HepG2 (cell line): ENCODE measurements around the gene MAMDC2. TPM values are rescaled to one million over a fixed set of nuclear protein-coding genes. Genes with fewer than 3 reads are reported as not detected.

Experiments used
- ETV5 ChIP-seq: IDR thresholded peaks from 2 replicates; pipeline ENCODE4 v1.6.1; 2018; ENCODE audit warnings: missing biosample characterization, missing genetic modification reagents, inconsistent platforms, borderline replicate concordance
- FOXK1 ChIP-seq: sonication (generic); formaldehyde crosslinking; IDR thresholded peaks from 2 replicates; pipeline ENCODE4 v1.4.0; 2020; ENCODE audit warnings: low read depth, missing genetic modification reagents, borderline replicate concordance
- FOXP1 ChIP-seq, 2 experiments: fragments of 450-650 bp in 1 of 2; IDR thresholded peaks; 2 replicates each; pipeline ENCODE4 v1.6.1; 2017 to 2018; ENCODE audit warnings: antibody characterized with exemption in 1 of 2
- HNF4G ChIP-seq, 2 experiments: sonication (generic) in 1 of 2; formaldehyde crosslinking in 1 of 2; IDR thresholded peaks; 2 replicates each; pipeline versions ENCODE4 v1.4.0 to v1.6.1; 2011 to 2020; ENCODE audit warnings: borderline replicate concordance in 2 of 2, low read depth in 2 of 2, mild to moderate bottlenecking in 2 of 2, low read length in 1 of 2, missing genetic modification reagents in 1 of 2, moderate library complexity in 1 of 2
- NFRKB ChIP-seq: fragments of 450-650 bp; IDR thresholded peaks from 2 replicates; pipeline ENCODE4 v1.6.1; 2017
- ZSCAN22 ChIP-seq: sonication (generic); formaldehyde crosslinking; IDR thresholded peaks from 2 replicates; pipeline ENCODE4 v1.4.0; 2020; ENCODE audit warnings: mild to moderate bottlenecking, missing genetic modification reagents
- polyA plus RNA-seq, 8 experiments: library from polyadenylated mRNA; depleted of rRNA in 3 of 8; stranded (reverse) in 7 of 8; unstranded in 1 of 8; fragments of >200 nt; fragmentation: Illumina TruSeq in 4 of 8; extraction: Trizol in 4 of 8; gene quantifications; 2 replicates each; pipeline versions ENCODE4 v1.2.1 to v1.2.3, GENCODE V29; 2011 to 2016; ENCODE audit warnings: low read depth in 4 of 8, missing spikeins in 1 of 8, mixed read lengths in 1 of 8; ENCODE audit not compliant: insufficient read depth in 1 of 8
- total RNA-seq, 5 experiments: library from RNA; depleted of rRNA; stranded (reverse); fragments of >200 nt; fragmentation: Illumina TruSeq; extraction: Trizol; gene quantifications; 2 replicates each; pipeline ENCODE4 v1.2.3, GENCODE V29; 2016; ENCODE audit warnings: low read depth in 1 of 5
- TF ChIP-seq, protein P1 (sequence below): sonication (generic); formaldehyde crosslinking; IDR thresholded peaks from 2 replicates; pipeline ENCODE4 v1.4.0; 2020; ENCODE audit warnings: missing genetic modification reagents
- TF ChIP-seq, protein P2 (sequence below): sonication (generic); formaldehyde crosslinking; IDR thresholded peaks from 2 replicates; pipeline ENCODE4 v1.4.0; 2020; ENCODE audit warnings: mild to moderate bottlenecking, missing genetic modification reagents
- TF ChIP-seq, protein P3 (sequence below), 2 experiments: sonication (generic) in 1 of 2; formaldehyde crosslinking in 1 of 2; IDR thresholded peaks; 2 replicates each; pipeline versions ENCODE4 v1.5.1 to v1.6.1; 2011 to 2020; ENCODE audit warnings: borderline replicate concordance in 1 of 2, low read depth in 1 of 2, low read length in 1 of 2, mild to moderate bottlenecking in 1 of 2, missing genetic modification reagents in 1 of 2, moderate library complexity in 1 of 2
- TF ChIP-seq, protein P4 (sequence below): sonication (generic); formaldehyde crosslinking; IDR thresholded peaks from 2 replicates; pipeline ENCODE4 v1.4.0; 2020; ENCODE audit warnings: missing genetic modification reagents

Gene MAMDC2
- total and polyA plus RNA-seq, 2 of the 13 experiments (the other 11 are each of a cell fraction or from before 2014, with no cell fraction given) = not detected

DNA sequence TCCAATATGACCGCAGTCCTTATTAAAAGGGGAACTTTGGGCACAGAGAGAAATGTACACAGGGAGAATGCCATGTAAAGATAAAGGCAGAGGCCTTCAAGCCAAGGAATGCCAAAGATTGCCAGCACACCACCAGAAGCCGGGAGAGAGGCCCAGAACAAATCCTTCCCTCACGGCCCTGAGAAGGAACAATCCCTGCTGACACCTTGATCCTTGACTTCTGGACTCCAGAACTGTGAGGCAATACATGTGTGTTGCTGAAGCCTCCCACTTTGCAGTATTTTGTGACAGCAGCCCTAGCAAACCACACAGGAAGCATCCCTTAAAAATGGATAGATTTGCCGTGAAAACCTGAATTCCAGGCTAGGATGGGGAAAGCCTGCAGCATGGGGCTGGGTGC is 80.0 kb downstream of the MAMDC2 start (continued):
- TF ChIP-seq, protein P1, sequence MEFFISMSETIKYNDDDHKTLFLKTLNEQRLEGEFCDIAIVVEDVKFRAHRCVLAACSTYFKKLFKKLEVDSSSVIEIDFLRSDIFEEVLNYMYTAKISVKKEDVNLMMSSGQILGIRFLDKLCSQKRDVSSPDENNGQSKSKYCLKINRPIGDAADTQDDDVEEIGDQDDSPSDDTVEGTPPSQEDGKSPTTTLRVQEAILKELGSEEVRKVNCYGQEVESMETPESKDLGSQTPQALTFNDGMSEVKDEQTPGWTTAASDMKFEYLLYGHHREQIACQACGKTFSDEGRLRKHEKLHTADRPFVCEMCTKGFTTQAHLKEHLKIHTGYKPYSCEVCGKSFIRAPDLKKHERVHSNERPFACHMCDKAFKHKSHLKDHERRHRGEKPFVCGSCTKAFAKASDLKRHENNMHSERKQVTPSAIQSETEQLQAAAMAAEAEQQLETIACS = no peak
- TF ChIP-seq HNF4G (IDR thresholded peaks at IDR 0.05; ENCODE audit: borderline replicate concordance, low read depth, low read length) (peak; percentile 61; the same call in 1 of the 2 replicates), HNF4G (CRISPR knock-in tag; IDR thresholded peaks at IDR 0.05; ENCODE audit: borderline replicate concordance, low read depth) (no peak), FOXK1 (CRISPR knock-in tag) (no peak), ETV5 (CRISPR knock-in tag) (no peak), ZSCAN22 (CRISPR knock-in tag) (no peak), NFRKB (no peak), FOXP1 (IDR thresholded peaks at IDR 0.05) (no peak), FOXP1 (CRISPR knock-in tag; IDR thresholded peaks at IDR 0.05) (no peak)
- TF ChIP-seq, protein P2, sequence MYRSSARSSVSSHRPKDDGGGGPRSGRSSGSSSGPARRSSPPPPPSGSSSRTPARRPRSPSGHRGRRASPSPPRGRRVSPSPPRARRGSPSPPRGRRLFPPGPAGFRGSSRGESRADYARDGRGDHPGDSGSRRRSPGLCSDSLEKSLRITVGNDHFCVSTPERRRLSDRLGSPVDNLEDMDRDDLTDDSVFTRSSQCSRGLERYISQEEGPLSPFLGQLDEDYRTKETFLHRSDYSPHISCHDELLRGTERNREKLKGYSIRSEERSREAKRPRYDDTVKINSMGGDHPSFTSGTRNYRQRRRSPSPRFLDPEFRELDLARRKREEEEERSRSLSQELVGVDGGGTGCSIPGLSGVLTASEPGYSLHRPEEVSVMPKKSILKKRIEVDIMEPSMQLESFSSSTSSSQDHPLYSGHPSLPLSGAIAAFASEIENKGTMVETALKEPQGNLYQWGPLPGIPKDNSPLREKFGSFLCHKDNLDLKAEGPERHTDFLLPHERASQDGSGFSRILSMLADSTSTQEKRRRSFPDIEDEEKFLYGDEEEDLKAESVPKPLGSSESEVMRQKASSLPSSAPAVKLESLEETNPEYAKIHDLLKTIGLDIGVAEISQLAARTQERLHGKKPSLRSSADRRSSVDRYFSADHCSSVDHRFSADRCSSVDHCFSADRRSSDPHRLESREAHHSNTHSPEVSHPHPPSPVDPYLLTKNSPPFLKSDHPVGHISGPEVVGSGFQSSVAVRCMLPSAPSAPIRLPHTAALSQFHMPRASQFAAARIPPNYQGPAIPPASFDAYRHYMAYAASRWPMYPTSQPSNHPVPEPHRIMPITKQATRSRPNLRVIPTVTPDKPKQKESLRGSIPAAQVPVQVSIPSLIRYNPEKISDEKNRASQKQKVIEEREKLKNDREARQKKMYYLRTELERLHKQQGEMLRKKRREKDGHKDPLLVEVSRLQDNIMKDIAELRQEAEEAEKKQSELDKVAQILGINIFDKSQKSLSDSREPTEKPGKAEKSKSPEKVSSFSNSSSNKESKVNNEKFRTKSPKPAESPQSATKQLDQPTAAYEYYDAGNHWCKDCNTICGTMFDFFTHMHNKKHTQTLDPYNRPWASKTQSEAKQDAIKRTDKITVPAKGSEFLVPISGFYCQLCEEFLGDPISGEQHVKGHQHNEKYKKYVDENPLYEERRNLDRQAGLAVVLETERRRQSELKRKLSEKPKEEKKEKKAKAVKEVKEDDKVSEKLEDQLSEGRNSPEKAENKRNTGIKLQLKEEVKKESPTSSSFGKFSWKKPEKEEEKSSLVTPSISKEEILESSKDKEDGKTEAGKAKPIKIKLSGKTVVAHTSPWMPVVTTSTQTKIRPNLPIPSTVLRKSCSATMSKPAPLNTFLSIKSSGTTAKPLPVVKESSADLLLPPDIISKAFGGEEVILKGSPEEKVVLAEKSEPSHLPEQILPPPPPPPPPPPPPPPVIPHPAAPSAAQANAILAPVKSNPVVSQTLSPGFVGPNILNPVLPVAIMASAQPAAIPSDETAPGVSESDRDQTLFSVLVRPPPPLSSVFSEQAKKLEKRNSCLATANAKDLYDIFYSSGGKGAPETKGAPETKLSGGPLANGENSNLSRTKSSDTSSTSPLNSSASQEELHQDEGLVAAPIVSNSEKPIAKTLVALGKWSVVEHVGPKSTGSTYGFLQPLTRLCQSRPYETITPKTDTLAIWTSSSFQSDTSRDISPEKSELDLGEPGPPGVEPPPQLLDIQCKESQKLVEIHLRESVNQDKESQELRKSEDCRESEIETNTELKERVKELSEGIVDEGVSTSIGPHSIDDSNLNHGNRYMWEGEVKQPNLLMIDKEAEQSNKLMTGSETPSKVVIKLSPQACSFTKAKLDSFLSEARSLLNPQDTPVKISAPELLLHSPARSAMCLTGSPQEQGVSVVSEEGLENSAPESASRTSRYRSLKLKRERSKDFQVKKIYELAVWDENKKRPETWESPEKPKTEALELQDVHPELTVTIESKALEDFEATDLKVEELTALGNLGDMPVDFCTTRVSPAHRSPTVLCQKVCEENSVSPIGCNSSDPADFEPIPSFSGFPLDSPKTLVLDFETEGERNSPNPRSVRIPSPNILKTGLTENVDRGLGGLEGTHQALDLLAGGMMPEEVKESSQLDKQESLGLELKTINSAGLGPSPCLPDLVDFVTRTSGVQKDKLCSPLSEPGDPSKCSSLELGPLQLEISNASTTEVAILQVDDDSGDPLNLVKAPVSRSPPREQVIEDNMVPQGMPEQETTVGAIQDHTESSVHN (CRISPR knock-in tag) = no peak
- TF ChIP-seq, protein P3, sequence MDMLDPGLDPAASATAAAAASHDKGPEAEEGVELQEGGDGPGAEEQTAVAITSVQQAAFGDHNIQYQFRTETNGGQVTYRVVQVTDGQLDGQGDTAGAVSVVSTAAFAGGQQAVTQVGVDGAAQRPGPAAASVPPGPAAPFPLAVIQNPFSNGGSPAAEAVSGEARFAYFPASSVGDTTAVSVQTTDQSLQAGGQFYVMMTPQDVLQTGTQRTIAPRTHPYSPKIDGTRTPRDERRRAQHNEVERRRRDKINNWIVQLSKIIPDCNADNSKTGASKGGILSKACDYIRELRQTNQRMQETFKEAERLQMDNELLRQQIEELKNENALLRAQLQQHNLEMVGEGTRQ (IDR thresholded peaks at IDR 0.05; ENCODE audit: low read depth, low read length) = no peak
- TF ChIP-seq, protein P3 (CRISPR knock-in tag; IDR thresholded peaks at IDR 0.05; ENCODE audit: borderline replicate concordance) = no peak
- TF ChIP-seq, protein P4, sequence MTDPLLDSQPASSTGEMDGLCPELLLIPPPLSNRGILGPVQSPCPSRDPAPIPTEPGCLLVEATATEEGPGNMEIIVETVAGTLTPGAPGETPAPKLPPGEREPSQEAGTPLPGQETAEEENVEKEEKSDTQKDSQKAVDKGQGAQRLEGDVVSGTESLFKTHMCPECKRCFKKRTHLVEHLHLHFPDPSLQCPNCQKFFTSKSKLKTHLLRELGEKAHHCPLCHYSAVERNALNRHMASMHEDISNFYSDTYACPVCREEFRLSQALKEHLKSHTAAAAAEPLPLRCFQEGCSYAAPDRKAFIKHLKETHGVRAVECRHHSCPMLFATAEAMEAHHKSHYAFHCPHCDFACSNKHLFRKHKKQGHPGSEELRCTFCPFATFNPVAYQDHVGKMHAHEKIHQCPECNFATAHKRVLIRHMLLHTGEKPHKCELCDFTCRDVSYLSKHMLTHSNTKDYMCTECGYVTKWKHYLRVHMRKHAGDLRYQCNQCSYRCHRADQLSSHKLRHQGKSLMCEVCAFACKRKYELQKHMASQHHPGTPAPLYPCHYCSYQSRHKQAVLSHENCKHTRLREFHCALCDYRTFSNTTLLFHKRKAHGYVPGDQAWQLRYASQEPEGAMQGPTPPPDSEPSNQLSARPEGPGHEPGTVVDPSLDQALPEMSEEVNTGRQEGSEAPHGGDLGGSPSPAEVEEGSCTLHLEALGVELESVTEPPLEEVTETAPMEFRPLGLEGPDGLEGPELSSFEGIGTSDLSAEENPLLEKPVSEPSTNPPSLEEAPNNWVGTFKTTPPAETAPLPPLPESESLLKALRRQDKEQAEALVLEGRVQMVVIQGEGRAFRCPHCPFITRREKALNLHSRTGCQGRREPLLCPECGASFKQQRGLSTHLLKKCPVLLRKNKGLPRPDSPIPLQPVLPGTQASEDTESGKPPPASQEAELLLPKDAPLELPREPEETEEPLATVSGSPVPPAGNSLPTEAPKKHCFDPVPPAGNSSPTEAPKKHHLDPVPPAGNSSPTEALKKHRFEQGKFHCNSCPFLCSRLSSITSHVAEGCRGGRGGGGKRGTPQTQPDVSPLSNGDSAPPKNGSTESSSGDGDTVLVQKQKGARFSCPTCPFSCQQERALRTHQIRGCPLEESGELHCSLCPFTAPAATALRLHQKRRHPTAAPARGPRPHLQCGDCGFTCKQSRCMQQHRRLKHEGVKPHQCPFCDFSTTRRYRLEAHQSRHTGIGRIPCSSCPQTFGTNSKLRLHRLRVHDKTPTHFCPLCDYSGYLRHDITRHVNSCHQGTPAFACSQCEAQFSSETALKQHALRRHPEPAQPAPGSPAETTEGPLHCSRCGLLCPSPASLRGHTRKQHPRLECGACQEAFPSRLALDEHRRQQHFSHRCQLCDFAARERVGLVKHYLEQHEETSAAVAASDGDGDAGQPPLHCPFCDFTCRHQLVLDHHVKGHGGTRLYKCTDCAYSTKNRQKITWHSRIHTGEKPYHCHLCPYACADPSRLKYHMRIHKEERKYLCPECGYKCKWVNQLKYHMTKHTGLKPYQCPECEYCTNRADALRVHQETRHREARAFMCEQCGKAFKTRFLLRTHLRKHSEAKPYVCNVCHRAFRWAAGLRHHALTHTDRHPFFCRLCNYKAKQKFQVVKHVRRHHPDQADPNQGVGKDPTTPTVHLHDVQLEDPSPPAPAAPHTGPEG (CRISPR knock-in tag) = no peak
